Superior temporal gyrus (tissue), 1 donor: Measurements from ENCODE around the gene PYGB.

Experiments
- DNase-seq: peaks from one replicate; pipeline ENCODE4 v3.0.0-alpha.2; 2016; ENCODE audit errors: extremely low spot score

PYGB gene

DNA sequence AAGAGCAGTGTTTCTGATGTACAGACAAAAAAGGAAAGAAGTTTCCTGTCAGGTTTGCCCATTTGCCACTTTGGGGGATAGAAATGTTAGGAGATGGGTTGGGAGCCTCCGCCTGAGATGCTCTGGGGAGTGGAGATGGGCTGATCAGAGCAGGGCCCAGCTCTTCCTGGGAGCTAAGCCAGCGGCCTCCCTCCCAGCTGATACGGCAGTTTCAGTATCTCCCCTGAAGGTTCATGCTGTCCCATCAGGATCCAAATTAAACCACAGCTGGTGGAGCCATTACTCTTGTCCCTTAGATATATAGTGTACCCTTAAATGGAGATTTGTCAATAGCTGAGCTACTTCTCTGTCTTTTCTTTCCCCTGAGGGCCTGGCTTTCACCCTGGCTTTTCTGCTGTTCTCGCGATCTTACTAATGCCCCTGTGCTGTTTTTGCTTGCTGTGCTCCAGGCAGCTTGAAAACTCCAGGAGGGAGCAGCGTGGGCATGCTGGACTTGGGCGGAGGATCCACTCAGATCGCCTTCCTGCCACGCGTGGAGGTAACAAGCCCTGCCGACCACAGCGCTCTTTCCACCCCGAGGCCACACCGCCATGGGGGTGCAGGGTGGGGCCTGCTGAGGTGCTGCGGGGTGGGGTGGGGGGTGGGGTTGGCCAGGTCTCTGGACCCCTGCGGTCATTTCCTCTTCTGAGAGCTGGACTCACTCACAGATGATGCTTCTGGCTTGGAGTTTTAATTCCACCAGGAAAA, 31.5 kb upstream of the PYGB start:
- DNase-seq: no peak

DNA sequence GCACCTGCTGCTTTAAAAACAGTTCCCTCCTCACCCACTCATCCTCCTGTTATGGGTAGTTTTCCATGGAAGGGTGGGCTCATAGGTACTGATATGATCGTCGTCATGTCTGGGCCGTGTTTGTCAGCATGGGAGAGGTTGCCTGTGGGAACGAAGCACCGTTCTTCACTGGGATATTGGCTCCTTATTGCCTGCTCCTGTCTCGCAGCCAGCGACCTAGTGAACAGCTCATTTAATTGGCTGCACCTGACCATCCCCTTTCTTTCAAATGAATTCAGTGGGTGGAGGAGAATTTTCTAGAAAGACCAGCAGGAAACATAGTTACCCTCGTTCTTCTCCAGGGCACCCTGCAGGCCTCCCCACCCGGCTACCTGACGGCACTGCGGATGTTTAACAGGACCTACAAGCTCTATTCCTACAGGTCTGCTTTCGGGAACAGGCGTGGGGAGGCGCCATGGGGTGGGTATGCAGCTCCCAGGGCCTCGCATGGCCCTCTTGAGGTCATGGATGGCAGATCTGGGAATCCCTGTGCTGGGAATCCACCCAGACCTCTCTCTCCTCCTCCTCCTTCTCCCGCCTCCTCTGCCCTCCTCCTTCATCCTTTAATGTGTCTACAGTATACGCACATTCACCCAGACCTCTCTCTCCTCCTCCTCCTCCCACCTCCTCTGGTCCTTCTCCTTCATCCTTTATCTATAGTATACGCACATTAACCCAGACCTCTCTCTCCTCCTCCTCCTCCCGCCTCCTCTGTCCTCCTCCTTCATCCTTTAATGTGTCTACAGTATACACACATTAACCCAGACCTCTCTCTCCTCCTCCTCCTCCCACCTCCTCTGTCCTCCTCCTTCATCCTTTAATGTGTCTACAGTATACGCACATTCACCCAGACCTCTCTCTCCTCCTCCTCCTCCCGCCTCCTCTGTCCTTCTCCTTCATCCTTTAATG, 30.4 kb upstream of the PYGB start:
- DNase-seq: no peak

DNA sequence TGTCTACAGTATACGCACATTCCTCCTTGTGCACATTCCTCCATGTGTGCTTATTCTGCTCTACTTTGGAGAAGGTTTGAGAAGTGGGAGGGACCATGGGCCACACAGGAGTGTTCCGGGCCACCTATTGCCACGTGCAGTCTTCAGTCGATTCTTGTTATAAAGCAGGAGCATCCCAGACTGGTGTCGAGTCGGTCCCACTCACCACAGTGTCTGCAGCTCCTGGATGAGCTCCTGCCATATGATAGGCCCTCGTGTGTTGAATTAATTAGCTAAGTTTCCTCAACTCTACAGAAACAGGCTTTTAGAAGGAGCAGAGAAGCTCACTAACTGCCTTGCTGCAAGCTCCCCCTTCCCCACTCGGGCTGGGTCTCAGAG, 29.8 kb upstream of the PYGB start:
- no peak for DNase-seq

DNA sequence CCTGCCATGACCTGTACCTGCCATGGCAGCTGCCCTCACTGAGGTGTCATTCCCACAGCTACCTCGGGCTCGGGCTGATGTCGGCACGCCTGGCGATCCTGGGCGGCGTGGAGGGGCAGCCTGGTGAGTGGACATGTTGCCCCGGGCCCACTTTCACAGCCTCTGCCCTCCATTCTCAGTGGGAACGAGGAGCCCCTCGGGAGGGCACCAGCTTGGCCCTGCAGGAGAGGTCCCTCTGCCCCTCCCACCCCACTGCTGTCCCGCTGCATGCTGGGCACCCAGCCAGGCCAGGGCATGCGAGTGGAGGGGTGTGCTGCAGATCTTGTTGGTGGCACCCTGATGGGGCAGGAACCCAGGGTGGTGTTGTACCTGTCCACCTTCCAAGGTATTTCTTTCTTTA, 29.4 kb upstream of the PYGB start:
- no peak for DNase-seq

DNA sequence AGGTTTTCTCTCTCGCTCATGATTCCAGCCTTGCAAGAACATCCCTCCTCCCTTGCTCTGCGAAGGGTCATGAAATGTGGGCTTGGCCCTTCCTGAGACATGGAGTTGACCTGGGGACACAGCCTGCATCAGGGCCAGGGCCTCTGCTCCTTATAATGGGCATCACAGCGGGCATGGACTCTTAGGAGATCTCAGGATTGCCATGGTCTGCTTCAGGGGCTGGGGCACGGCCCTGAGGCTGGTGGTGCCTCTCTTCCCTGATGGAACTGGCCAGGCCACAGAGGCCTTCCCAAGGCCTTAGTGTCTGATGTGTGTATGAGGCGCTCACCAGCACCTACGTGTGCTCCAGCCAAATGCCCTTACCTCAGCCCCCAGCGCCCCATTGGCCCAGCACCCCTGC, 28.5 kb upstream of the PYGB start:
- no peak for DNase-seq

DNA sequence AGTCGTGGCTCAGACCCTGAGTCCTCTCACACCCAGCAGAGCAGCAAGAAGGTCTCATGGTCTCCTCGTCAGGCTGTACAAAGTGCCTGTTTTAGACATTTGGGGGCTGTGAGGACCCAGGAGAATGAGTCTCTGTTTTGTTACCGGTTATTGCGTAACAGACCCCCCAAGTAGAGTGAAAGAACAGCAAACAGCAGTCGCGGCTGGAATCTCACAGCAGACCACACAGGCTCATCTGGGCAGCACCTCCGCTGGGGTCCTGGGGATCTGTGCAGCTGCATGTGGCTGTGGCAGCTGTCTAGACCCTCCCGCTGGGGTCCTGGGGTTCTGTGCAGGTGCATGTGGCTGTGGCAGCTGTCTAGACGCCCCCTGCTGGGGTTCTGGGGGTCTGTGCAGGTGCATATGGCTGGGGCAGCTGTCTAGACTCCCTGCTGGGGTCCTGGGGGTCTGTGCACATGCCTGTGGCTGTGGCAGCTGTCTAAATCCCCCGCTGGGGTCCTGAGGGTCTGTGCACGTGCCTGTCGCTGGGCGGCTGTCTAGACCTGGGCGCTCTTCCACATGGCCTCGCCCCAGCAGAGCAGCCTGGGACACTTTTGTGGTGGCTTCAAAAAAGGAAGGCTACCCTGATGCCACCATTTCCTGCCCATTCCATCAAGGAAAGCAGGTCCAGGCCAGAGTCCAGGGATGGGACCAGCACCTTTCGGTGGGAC, 27.7 kb upstream of the PYGB start:
- no peak for DNase-seq

DNA sequence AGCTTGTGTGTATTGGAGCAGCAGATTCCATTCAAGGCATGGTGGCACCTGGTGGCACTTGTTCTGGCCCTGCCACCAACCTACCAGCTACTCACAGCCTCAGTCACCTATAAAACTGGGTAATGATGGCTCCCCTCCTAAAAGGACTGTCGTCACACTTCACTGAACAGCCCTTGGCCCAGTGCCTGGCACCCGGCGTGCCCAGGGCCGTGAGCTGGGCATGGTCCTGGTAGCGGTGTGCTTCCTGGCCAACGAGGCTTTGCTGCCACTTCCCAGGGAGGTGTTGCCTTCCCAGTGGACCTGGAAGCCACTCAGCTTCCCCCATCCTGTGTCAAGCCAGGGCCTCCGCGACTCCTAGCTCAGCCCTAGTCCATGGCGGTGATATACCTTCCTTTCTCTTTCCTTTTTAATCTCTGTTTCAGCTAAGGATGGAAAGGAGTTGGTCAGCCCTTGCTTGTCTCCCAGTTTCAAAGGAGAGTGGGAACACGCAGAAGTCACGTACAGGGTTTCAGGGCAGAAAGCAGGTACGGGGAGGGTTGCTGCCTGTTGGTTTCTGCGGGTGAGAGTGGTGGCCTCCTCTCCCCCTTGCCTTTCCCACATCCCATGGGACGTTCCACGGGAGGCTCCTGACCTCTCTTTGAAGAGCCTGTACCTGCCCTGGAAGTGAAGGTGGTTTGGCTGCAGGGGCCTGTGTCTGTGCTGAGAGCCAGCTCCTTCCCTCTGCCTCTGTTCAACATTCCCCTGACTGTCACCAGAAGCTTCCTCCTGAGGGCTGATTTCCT, 26.9 kb upstream of the PYGB start:
- DNase-seq: no peak

DNA sequence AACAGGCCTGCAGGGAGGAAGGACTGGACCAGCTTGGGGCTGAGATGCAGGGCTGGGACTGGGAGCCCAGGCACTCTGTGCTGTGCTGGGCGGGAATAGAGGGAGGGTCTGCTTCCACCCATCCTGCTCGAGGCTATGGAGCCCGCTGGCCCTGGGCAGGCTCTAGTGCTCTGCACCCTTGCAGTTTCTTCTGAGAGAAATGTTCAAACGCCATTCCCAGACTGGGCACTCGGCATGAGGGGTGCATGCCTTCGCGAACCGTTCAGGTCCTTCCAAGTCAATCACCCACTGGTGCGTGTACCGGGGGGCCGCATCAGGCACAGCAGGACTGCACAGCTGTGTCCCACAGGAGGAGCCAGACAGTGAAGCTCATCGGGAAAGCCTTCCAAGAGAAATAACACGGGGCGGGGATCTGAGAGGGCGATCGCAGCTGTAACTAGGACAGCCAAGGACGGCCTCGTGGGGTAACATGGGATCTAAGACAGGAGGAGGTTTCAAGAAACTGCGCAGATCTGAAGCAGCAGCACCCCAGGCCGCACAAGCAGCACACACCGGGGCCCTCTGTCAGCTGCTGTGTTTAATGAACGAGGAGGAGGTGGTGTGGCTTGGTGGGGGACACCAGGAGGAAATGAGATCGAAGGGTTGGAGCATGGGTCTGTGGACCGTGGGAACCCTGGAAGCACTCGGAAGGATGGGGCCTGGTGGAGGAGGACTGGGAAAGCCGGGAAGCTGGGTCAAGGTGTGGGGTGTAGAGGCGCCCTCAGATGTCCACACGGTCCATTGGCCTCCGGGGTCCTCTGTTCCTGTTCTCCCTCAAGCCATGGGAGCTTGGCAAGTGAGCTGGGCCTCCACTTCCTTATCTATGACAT, 26.1 kb upstream of the PYGB start:
- no peak for DNase-seq

DNA sequence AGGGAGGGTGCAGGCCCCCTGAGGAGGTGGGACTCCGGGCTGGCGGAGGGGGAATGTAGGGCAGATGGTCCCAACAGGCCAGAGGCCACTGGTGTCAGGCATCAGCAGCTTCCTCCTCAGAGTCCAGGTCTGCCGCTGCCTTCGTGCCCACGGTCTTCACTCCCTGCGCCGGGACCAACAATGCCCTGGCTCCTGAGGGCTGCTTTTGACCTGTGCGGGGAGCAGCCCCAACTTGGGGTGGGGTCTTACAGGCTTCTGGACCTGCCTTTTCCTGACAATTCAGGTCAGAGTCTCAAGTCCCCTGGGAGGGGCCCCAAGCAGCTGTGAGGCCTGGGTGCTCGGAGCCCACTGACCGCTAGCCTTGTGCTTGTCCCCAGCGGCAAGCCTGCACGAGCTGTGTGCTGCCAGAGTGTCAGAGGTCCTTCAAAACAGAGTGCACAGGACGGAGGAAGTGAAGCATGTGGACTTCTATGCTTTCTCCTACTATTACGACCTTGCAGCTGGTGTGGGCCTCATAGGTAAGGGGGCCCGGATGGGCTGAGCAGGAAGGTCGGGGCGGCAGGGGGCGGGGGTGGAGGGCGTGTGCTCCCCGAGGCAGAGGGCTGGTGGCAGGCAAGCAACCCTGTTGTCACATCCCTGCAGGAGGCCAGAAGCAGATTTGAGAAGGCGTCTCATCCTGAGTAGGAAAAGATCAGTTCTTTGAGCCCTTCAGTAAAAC, 25.3 kb upstream of the PYGB start:
- no peak for DNase-seq

DNA sequence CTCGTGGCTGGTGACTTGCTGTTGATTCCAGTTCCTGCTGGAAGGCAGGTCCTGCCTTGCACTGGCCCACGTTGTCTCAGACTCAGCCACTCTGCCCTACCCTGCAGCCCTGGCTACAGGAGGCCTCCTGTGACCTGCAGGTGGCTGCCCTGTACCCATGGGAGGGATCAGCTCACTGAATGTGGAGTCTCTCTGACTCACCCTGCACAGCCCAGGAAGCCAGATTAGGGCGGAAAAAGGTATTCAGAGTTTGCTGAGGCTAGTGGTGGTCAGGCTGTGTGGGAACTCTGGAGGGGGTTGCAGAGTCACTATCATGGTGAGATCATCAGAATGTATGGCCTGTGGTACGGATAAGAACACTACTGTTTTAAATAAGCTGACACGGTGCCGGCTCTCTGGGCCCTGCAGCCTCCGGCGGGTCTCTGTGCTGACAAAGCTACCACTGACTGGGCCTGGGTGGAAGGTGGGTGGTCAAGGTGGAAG, 24.7 kb upstream of the PYGB start:
- no peak for DNase-seq

DNA sequence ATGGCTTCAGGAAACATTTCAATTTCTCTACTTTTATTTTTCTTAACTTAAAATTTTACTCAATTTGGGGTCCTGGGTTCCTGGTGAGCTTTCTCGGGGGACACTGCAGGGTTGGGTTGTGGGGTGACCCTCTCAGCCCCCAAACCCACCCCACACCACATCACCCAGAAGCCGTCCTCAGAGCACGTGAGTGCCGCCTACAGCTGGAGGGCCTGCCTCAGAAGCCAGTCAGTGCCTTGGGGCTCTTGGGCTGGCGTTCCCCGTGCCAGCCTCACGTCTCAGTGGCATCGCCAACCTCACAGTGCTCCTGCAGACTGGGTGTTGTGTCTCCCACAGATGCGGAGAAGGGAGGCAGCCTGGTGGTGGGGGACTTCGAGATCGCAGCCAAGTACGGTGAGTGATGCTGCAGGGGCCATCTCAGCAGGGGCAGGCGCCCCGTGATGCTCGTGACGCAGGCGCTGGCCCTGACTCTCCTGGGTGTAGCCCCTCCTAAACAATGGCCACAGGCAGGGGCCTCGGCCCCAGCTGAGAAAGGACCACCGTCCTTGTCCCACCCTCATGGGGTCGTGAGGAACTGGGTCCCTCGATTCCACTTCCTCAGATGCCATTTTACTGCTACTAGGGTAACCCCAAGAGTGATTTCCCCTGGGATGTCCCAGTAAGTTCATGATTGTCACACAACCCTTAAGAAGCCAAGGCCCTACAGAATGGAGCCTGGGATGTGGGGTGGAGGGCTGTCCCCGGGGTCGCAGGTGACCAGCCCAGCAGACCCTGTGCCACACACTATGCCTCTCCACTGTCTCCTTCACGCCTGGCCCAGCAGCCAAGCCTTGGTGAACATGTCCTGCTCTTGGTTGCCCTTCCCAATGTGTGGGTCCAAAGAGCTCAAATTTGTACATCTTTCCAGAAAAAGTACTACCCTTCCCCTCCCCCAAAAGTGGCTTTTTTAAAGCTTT, 23.8 kb upstream of the PYGB start:
- DNase-seq: no peak

DNA sequence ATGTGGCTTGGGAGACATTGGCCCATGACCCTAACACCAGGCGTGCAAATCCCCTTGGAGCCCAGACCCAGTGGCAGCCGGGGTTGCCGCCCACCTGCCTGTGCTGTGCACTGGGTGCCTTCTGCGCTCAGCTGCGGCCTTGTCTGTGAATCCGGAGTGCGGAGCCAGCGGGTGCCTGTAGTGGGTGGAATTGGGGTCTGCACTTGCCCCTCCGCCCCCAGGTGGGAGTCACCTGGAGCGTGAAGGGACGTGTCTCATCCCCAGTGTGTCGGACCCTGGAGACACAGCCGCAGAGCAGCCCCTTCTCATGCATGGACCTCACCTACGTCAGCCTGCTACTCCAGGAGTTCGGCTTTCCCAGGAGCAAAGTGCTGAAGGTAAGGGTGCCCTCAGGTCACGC, 22.9 kb upstream of the PYGB start:
- DNase-seq: no peak

DNA sequence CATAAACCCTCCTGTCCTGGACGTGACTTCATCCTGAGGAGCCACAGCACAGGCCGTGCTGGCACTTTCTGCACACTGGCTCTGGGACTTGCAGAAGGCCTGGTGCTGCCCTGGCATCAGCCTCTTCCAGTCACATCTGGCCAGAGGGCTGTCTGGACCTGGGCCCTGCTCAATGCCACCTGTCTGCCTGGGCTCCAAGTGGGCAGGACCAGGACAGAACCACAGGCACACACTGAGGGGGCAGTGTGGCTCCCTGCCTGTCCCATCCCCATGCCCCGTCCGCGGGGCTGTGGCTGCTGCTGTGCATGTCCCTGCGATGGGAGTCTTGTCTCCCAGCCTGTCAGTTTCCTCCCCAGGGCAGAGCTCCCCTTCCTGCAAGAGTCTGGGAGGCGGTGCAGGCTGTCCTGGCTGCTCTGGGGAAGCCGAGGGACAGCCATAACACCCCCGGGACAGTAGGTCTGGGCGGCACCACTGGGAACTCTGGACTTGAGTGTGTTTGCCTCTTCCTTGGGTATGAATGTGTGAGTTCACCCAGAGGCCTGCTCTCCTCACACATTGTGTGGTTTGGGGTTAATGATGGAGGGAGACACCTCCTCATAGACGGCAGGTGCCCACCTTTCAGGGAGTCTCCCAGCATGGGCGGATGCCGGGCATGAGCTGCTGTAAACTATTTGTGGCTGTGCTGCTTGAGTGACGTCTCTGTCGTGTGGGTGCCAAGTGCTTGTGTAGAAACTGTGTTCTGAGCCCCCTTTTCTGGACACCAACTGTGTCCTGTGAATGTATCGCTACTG, 22.0 kb upstream of the PYGB start:
- DNase-seq: no peak

DNA sequence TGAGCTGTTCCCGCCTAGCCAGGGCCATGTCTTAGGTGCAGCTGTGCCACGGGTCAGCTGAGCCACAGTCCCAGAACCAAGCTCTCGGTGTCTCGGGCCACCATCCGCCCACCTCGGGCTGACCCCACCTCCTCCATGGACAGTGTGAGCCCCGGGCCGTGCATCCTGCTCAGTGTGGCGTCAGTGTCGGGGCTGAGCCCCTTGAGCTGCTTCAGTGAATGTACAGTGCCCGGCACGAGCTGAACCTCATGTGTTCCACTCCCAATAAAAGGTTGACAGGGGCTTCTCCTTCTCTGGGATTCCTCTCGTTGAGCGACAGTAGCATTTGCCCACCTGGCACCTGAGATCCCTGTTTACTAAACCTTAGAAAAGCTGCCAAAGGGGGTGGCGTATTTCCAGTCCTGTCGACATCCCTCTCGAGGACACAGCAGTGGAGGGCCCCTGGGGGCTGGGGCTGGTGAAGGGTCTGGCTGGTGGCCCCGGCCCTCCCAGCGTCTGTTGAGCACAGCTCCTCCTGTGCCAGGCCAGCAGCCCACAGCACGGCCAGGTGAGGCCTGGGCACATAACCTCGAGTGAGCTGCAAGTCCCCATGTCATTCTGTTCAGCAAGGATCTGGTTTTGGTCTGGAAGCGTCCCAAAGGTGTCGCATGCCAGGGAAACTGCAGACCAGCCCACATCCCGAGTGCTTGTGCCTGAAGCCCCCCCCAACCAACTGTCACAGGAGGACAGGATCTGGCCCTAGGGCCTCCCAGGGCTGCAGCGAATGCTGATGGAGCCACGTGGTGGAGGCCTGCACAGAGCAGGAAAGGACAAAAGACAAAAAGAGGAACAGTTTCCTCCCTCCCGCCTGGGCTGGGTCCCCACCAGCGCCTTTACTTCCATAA, 21.2 kb upstream of the PYGB start:
- peak; percentile 14 for DNase-seq

DNA sequence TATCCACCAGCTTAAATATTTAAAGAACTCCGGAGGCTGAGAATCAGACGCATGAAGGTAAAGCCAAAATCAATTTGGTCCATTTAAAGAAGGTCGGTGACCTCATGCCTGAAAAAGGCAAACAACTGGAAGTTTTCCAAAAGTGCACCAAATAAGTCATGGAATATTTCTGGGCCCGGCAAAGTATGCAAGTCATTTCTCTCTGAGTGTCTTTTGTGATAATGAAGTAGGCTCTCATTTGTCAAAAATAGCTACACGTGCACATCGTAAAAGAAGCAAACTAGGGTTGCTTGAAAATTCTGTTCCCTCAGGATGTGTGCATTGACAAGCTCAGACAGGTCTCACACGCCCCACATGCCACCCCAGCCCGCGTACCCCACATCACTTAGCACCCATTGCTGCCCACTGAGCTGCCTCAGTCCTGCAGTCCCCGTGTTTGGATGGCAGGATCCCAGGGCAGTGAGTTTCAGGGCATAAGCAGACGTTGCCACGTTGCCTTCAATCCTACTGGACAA, 20.5 kb upstream of the PYGB start:
- no peak for DNase-seq

DNA sequence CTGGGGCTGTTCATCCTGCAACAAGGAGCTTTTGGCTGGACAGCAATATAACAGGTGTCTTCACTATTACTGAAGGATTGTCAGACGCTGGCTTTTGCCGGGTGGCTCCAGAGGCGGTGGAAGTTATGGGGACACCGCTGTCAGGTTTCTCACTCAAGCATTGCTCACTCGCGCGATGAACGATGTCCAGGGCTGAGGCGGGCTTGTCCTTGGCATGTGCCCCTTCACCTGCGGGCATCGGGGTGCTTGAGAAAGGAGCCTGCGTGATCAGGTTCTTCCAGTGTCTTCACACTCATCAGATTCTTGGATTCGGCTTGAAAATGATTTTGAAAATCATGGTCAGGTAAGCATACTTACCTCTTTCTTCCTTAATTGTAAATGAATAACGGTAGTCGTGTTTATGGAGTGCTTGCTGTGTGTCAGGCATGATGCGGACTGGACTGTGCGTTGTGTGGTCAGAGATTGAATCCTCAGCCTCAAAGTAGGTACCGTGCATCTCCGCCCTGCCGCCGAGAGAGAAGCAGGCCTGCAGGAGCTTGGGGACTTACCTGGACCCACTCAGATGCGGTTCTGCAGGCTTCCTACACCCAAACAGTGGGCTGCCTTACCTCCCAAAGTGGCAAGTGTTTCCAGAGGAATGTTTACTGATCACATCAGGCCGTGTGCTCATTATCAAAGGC, 18.3 kb upstream of the PYGB start:
- DNase-seq: no peak
